Activated naive CD4-positive, alpha-beta T cell treated with anti-CD3 and anti-CD28 coated beads, Interleukin-2, amount 50 U/mL, for 24 hours (primary cell): ENCODE data around the gene KLHL4.
"Not testable (repeated sequence)": the region's sequence is repeated elsewhere in the genome, so short reads cannot be mapped to it uniquely, and the experiment has no call there.

Experiments
- H3K27ac Mint-ChIP-seq: one replicate; pipeline ENCODE4 v1.8.0; 2021; ENCODE audit warnings: mild to moderate bottlenecking, mixed read lengths
- H3K27me3 Mint-ChIP-seq: one replicate; pipeline ENCODE4 v1.8.0; 2021; ENCODE audit warnings: mixed read lengths
- H3K36me3 Mint-ChIP-seq: one replicate; pipeline ENCODE4 v1.8.0; 2021; ENCODE audit warnings: mixed read lengths
- H3K4me1 Mint-ChIP-seq: one replicate; pipeline ENCODE4 v1.8.0; 2021; ENCODE audit warnings: mixed read lengths
- H3K4me3 Mint-ChIP-seq: one replicate; pipeline ENCODE4 v1.8.0; 2021; ENCODE audit warnings: mild to moderate bottlenecking, mixed read lengths
- H3K9me3 Mint-ChIP-seq: one replicate; pipeline ENCODE4 v1.8.0; 2021; ENCODE audit warnings: mixed read lengths

Gene KLHL4, protein sequence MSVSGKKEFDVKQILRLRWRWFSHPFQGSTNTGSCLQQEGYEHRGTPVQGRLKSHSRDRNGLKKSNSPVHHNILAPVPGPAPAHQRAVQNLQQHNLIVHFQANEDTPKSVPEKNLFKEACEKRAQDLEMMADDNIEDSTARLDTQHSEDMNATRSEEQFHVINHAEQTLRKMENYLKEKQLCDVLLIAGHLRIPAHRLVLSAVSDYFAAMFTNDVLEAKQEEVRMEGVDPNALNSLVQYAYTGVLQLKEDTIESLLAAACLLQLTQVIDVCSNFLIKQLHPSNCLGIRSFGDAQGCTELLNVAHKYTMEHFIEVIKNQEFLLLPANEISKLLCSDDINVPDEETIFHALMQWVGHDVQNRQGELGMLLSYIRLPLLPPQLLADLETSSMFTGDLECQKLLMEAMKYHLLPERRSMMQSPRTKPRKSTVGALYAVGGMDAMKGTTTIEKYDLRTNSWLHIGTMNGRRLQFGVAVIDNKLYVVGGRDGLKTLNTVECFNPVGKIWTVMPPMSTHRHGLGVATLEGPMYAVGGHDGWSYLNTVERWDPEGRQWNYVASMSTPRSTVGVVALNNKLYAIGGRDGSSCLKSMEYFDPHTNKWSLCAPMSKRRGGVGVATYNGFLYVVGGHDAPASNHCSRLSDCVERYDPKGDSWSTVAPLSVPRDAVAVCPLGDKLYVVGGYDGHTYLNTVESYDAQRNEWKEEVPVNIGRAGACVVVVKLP

DNA sequence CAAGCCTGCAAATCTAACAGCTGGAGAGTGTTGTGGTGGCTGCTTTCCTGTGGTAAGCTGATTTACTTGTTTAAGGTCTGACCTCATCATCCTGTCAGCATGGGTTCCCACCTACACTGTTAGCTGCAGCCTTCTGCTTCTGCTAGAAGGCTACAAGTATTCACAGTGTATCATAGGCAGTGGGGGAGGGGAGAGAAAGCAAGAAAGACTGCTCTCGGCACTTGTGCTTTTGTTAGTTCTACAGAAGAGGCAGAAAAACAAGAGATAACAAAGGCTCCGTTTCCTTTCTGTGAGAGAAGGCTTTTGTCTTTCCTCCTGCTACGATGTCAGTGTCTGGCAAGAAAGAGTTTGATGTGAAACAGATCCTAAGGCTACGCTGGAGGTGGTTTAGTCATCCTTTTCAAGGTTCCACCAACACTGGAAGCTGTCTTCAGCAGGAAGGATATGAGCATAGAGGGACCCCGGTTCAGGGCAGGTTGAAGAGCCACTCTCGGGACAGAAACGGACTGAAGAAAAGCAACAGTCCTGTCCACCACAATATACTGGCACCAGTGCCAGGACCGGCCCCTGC is at the start of gene KLHL4:
Gene KLHL4 (plus strand): TSS at position 232 of the 571 bp plus-strand sequence. CDS start 92 bp downstream, at position 324.
- H3K9me3 Mint-ChIP-seq, result no peaks in the 10 kb centered on the region
- H3K27me3 Mint-ChIP-seq, result no peaks in the 10 kb centered on the region
- H3K4me1 Mint-ChIP-seq, result no peaks in the 10 kb centered on the region
- H3K27ac Mint-ChIP-seq, result no peak within 1 kb of the TSS
- H3K36me3 Mint-ChIP-seq, result no peaks in the 10 kb centered on the region
- no peak within 1 kb of the TSS for H3K4me3 Mint-ChIP-seq

DNA sequence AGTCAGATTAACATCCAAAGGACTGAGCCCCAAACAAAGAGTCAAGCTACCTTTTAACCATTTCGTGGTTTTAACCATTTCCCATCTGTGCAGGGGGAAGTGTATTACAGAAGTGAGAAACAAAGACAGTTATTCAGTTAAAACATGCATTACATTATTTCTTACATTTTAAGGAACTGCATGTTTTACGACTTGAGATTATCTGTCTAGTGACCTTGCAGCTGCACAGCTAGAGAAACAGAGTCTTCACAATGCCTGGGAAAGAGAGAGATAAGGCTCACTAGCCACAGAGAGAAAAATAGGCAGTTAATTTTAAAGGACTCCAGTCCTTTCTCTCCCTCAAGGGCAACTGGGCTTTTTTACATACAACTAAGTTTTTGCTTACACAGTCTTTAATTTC is 48.7 kb upstream of the KLHL4 start:
- H3K4me1 Mint-ChIP-seq, result no peaks in the 10 kb centered on the region
- no peaks in the 10 kb centered on the region for H3K27me3 Mint-ChIP-seq
- H3K4me3 Mint-ChIP-seq, result no peak overlapping the region
- peaks cover 5% of the 10 kb centered on the region for H3K9me3 Mint-ChIP-seq
- H3K36me3 Mint-ChIP-seq, result no peaks in the 10 kb centered on the region
- no peak overlapping the region for H3K27ac Mint-ChIP-seq

DNA sequence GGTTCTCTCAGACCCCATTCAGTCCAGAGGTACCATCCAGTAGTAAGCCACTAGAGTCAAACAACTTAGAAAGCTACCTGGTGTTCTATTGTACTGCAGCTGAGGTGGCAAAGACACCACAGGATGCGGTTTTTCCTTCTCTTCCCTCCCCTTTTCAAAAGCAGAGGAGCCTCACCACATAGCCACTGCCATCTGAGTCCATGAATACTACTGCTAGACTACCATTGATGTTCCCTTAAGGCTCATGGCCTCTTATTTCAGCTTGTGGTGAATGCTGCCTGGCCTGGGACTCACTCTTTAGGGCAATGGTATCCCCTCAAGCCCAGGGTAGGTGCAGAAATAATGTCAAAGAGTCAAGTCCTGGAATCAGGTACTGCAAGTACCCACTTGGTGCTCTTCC is 41.8 kb upstream of the KLHL4 start:
- Mint-ChIP-seq H3K27ac (no peak overlapping the region), H3K9me3 (no peaks in the 10 kb centered on the region), H3K27me3 (no peaks in the 10 kb centered on the region), H3K4me1 (no peaks in the 10 kb centered on the region), H3K4me3 (no peak overlapping the region), H3K36me3 (no peaks in the 10 kb centered on the region)

DNA sequence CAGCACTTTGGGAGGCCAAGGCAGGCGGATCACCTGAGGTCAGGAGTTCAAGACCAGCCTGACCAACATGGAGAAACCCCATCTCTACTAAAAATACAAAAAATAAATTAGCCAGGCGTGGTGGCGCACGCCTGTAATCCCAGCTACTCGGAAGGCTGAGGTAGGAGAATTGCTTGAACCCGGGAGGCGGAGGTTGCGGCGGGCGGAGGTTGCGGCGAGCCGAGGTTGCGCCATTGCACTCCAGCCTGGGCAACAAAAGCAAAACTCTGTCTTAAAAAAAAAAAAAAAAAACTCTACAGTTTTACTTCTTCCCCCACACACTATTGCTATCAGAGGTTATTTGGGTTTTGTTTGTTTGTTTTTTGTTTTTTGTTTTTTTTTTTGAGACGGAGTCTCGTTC is 38.9 kb upstream of the KLHL4 start:
- not testable (repeated sequence) for H3K36me3 Mint-ChIP-seq, H3K27ac Mint-ChIP-seq, H3K9me3 Mint-ChIP-seq, H3K4me3 Mint-ChIP-seq, H3K27me3 Mint-ChIP-seq, H3K4me1 Mint-ChIP-seq

DNA sequence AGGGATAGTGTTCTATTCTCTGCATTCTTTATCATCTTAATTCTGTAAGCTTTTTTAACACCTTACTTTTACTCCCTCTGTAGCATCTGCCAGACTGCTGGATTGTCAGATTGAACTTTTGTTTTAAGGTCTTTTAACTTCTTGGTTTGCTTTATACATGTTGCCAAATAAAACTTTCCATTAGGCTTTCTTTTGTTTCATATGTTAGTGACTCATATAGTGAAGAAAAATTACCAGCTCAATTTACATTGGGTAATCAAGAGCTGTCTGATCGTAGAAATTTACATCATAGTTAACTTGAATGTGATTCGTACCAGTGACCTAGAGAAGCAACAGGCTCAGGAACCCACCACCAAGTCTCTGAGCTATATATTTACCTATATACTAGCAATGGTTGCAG is 28.5 kb upstream of the KLHL4 start:
- Mint-ChIP-seq H3K4me1 (no peaks in the 10 kb centered on the region), H3K9me3 (peaks cover 3% of the 10 kb centered on the region), H3K36me3 (no peaks in the 10 kb centered on the region), H3K27me3 (no peaks in the 10 kb centered on the region), H3K4me3 (no peak overlapping the region), H3K27ac (no peak overlapping the region)

DNA sequence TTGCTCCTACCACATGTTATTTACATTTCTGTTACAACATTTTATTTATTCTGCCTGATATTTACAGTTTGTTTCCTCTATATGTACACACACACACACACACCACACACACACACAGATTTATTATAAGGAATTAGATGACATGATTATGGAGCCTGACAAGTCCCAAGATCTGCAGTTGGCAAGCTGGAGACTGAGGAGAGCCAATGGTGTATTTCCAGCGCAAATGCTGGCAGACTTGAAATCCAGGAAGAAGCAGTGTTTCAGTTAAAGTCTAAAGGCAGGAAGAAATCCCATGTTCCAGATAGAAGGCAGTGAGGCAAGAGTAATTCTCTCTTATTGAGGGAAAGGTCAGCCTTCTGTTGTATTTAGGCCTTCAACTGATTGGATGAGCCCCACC is 1.8 kb upstream of the KLHL4 start:
- no peaks in the 10 kb centered on the region for H3K4me1 Mint-ChIP-seq
- no peaks in the 10 kb centered on the region for H3K36me3 Mint-ChIP-seq
- no peak overlapping the region for H3K27ac Mint-ChIP-seq
- H3K27me3 Mint-ChIP-seq, result no peaks in the 10 kb centered on the region
- H3K9me3 Mint-ChIP-seq, result no peaks in the 10 kb centered on the region
- no peak overlapping the region for H3K4me3 Mint-ChIP-seq

DNA sequence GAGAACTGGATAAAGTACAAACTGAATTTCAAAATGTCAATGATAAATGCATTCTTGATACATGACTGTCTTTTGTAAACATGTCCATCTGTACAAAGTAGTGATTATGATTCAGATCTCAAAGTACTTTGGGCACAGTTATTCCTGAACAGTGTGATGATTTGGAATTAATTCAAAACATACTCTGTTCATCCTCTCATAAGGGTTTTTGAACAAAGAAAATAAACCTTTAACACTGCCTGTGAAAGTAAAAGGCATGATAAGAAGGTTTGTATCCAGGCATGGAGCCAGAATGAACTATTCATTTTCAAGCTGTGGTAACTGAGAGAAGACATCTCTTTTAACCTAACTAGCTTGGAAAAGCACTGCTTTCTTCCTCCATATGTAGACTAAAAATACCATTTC is 883 bp upstream of the KLHL4 start:
- no peaks in the 10 kb centered on the region for H3K9me3 Mint-ChIP-seq

DNA sequence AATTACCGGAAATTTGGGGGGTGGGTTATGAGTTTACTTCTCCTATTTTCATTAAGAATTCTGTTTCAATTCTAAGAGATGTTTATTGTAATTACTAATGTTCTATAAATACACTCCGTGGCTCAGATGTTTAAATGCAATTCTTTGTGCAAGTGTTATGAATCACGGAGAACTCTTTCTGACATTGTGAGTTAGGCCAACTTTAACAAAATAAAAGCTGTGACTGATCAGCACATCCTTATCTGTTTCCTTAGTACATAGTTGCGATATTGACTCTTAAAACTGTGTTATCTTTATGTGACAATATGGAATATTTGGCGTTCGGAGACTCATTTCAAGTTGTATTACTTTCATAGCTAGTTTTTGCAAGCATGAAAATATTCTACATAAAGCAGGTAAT is 902 bp downstream of the KLHL4 start:
- no peaks in the 10 kb centered on the region for H3K27me3 Mint-ChIP-seq
- no peaks in the 10 kb centered on the region for H3K4me1 Mint-ChIP-seq
- no peak overlapping the region for H3K27ac Mint-ChIP-seq
- H3K4me3 Mint-ChIP-seq, result no peak overlapping the region
- H3K9me3 Mint-ChIP-seq, result no peaks in the 10 kb centered on the region
- H3K36me3 Mint-ChIP-seq, result no peaks in the 10 kb centered on the region

More for the DNA sequence above, 883 bp upstream of the KLHL4 start:
- Mint-ChIP-seq H3K27ac (no peak overlapping the region), H3K27me3 (no peaks in the 10 kb centered on the region), H3K4me1 (no peaks in the 10 kb centered on the region), H3K36me3 (no peaks in the 10 kb centered on the region), H3K4me3 (no peak overlapping the region)

DNA sequence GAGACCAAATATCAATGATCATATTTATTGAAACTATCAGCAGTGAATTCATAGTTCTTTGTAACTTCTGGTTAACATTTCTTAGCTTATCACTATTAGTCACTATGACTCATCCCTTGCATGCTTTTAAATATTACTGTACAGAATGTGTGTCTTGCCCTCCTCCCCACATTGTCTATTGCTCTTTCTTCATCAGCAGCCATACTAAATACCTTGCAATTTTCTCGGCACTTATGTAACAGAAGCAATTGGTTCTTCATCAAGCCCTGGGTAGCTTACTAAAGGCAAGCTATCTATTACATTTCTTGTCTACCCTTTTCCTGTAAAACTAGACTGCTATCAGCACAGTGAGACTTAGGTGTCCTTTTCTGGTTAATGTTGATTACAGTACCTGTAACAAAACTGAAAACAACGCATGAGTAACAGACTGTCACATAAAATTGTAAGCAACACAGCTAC is 8.2 kb downstream of the KLHL4 start:
- Mint-ChIP-seq H3K27ac (no peak overlapping the region), H3K27me3 (no peaks in the 10 kb centered on the region), H3K4me3 (no peak overlapping the region), H3K36me3 (no peaks in the 10 kb centered on the region), H3K9me3 (no peaks in the 10 kb centered on the region), H3K4me1 (no peaks in the 10 kb centered on the region)

DNA sequence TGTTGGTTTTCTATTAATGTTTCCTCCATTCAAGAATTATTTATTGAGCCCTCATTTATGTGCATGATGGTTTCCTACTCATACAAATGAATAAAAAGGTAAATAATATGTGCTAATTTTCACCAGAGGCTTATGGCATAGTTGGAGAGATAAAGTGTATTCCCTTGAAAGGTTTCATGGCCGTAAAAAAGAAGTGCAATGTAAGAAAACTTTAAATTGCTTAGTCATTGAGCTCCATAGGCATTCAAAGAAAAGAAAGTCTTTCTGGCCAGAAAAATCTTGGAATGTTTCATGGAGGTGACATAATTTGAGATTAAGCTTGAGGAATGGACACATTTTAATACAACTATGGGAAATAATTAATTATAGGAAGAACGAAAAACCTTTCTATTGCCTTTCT is 8.7 kb downstream of the KLHL4 start:
- Mint-ChIP-seq H3K4me1 (no peaks in the 10 kb centered on the region), H3K9me3 (no peaks in the 10 kb centered on the region)

DNA sequence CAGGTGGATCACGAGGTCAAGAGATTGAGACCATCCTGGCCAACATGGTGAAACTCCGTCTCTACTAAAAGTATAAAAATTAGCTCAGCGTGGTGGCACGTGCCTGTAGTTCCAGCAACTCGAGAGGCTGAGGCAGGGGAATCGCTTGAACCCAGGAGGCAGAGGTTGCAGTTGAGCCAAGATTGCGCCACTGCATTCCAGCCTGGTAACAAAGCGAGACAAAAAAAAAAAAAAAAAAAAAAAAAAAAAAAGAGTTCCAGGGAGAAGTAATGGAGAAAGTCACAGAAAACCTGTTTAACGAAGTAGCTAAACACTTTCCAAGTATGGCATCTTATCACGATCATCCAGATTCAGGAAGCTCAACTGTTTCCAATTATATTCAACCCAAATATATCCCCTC is 10.9 kb downstream of the KLHL4 start:
- no peaks in the 10 kb centered on the region for H3K27me3 Mint-ChIP-seq
- no peaks in the 10 kb centered on the region for H3K9me3 Mint-ChIP-seq
- no peak overlapping the region for H3K27ac Mint-ChIP-seq
- no peaks in the 10 kb centered on the region for H3K4me1 Mint-ChIP-seq
- no peaks in the 10 kb centered on the region for H3K36me3 Mint-ChIP-seq
- no peak overlapping the region for H3K4me3 Mint-ChIP-seq

More for the DNA sequence above, 8.7 kb downstream of the KLHL4 start:
- no peaks in the 10 kb centered on the region for H3K27me3 Mint-ChIP-seq
- H3K4me3 Mint-ChIP-seq, result no peak overlapping the region
- no peak overlapping the region for H3K27ac Mint-ChIP-seq
- no peaks in the 10 kb centered on the region for H3K36me3 Mint-ChIP-seq

DNA sequence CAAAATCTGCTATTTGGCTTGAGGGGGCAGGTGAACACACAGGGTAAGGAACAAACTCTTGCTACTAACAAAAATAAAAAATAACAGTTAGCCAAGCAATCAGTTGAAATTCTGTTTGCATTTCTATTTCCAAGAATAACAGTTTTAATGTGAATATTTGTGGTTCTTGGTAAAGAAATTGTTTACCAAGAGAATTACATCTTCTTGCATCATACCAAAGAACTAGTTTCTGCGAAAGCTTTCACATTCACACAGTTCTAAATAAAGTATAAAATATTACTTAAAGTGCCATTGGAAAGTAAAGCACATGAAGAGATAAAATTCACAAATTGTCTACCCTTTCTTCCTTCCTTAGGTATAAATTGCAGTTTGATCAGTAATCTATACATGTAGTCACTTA is 54.4 kb downstream of the KLHL4 start:
- Mint-ChIP-seq H3K4me1 (no peaks in the 10 kb centered on the region), H3K27me3 (no peaks in the 10 kb centered on the region), H3K36me3 (no peaks in the 10 kb centered on the region), H3K4me3 (no peak overlapping the region), H3K9me3 (no peaks in the 10 kb centered on the region), H3K27ac (no peak overlapping the region)

DNA sequence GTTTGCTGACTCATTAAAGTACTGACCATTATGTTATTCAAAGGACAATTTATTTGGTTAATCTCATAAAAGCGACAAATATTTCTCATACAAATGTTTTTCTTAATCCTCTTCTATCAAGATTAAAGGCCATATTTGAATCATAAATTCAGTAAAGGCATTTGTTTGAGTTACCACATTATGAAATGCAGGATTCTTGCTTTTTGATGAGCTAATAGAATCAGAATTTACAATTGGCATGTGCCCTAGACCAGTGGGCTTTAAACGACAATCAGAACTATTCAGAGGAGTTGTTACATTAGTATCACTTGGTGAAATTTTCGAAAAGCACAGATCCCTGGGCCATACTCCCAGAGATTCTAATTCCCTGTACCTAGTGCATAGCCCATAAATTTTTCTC is 55.3 kb downstream of the KLHL4 start:
- no peak overlapping the region for H3K4me3 Mint-ChIP-seq
- no peaks in the 10 kb centered on the region for H3K27me3 Mint-ChIP-seq
- no peaks in the 10 kb centered on the region for H3K9me3 Mint-ChIP-seq
- H3K36me3 Mint-ChIP-seq, result no peaks in the 10 kb centered on the region
- H3K27ac Mint-ChIP-seq, result no peak overlapping the region
- H3K4me1 Mint-ChIP-seq, result no peaks in the 10 kb centered on the region

DNA sequence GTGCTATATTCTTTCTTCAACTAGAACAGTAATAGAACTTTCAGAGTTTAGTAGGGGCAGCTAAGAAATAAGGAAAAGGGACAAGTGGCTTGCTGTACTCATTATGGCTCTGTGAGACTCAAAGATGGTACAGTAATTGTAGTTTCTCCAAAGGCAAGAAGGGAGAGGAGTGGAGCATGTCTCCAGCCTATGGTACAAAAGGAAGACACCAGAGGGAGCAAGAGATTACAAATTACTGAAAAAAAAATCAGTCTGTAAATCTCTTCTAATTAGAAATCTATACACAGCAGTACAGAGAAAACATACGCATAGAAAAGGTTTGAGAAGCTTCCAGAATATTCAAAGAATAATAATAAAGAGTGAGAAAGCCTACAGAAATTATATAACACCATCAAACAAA is 61.4 kb downstream of the KLHL4 start:
- no peaks in the 10 kb centered on the region for H3K36me3 Mint-ChIP-seq
- no peaks in the 10 kb centered on the region for H3K4me1 Mint-ChIP-seq
- H3K27me3 Mint-ChIP-seq, result no peaks in the 10 kb centered on the region
- H3K9me3 Mint-ChIP-seq, result no peaks in the 10 kb centered on the region
- H3K27ac Mint-ChIP-seq, result no peak overlapping the region
- H3K4me3 Mint-ChIP-seq, result no peak overlapping the region

DNA sequence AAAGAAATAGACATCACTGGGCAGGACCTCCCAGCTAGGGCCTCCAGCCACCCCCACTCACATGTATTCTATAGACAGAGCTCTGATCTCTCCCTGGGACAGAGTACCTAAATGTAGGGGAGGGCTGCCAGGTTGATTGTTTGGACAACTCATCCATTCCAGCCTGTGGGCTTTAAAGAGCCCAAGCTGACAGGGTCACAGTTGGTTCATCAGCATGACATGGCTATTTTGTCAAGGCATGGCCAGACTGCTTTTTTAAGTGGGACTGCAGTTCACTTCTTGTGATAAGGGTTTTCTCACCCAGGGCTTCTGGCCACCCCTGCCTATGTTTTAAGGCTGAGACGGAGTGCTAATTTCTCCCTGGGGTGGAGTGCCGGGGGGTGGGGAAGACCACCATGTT is 63.3 kb downstream of the KLHL4 start:
- no peak overlapping the region for H3K27ac Mint-ChIP-seq

DNA sequence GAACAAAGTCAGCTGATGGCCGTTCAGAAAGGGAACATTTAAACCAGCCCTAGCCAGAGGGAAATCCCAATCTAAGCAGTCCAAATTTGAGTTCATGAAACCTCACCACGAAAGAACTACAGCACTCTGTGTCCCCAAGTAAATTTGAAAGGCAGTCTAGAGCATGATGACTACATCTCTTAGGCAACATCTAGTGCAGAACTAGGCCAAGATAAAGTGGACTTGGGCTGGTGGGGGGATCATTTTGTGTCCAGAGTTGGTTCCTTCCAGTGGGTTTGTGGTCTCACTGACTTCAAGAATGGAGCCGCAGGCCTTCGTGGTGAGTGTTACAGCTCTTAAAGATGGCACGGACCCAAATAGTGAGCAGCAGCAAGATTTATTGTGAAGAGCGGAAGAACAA is 64.9 kb downstream of the KLHL4 start:
- Mint-ChIP-seq H3K36me3 (no peaks in the 10 kb centered on the region), H3K4me3 (no peak overlapping the region)

More for the DNA sequence above, 63.3 kb downstream of the KLHL4 start:
- Mint-ChIP-seq H3K36me3 (no peaks in the 10 kb centered on the region), H3K9me3 (no peaks in the 10 kb centered on the region), H3K4me1 (no peaks in the 10 kb centered on the region), H3K27me3 (no peaks in the 10 kb centered on the region), H3K4me3 (no peak overlapping the region)

More for the DNA sequence above, 64.9 kb downstream of the KLHL4 start:
- no peaks in the 10 kb centered on the region for H3K27me3 Mint-ChIP-seq
- H3K27ac Mint-ChIP-seq, result no peak overlapping the region
- H3K4me1 Mint-ChIP-seq, result no peaks in the 10 kb centered on the region
- H3K9me3 Mint-ChIP-seq, result no peaks in the 10 kb centered on the region
